ENCODE data around the gene TBC1D9B.
A peak's percentile ranks its signal among the peaks of the same experiment; 100 is the strongest.
"Not testable (repeated sequence)": the region's sequence is repeated elsewhere in the genome, so short reads cannot be mapped to it uniquely, and the experiment has no call there.

The TBC1D9B gene

DNA sequence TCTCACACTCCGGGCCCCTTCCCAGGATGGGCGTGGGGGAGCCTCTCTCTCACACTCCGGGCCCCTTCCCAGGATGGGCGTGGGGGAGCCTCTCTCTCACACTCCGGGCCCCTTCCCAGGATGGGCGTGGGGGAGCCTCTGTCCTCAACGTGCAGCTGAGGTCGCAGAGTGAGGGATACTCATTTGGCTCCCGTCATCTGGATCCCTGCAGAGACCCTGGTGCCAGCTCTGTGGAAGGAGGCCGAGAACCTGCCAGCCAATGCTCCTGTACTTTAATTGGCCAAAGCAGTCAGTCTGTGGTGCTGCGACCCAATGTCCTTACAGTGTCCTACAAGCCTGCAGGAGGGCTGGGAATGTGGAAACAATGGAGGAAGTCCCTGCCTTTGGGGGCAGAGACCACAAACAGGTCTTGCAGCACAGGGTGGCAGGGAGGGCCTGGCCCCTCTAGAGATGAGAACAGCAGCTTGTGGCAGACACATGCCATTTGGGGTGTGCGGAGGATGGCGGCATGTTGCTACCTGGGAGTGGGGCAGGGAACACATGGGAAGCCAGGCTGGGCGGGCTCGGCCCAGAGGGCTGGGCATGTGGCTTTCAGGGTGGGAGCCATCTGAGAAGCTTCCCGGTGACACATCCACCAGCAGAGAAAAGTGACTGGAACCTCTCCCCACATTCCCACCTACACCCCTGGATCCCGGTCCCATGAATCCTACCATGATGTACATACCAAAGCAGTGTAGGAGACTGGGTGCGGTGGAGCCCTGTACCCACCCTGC, 35.5 kb downstream of the TBC1D9B start:
- DNase-seq (ENCODE audit: low read depth, low spot score) = no peak
- H3K27ac ChIP-seq = no peak overlapping the region

DNA sequence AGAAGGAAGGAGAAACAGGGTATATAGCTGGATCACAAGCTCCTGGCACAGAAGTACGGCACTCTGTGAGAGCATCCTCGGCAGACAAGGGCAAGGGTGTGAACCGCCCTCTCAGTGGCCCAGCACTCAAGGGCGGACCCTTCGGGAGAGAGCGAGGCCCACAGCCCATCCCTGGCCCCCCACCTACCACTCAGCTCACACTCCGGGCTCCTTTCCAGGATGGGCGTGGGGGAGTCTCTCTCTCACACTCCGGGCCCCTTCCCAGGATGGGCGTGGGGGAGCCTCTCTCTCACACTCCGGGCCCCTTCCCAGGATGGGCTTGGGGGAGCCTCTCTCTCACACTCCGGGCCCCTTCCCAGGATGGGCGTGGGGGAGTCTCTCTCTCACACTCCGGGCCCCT, 36.2 kb downstream of the TBC1D9B start:
- H3K27ac ChIP-seq; DNase-seq (ENCODE audit: low read depth, low spot score): not testable (repeated sequence)

DNA sequence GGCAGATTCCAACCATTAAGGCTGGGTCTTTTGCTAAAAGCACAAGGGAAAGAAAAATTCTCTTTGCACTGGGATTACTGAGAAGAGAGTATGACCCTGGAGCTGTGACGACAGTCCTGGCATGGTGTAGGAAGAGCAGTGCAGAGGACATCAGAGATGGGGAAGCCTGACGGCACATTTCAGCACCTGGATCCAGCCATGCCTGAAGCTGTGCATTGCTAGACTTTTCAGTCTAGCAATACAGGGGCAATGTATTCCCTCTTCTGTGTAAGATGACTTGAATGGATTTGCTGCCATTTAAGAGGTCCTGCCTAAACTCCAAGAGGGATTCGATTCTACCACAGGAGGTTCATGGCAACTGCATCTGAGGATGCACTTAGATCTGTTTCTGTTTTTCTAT, 36.7 kb downstream of the TBC1D9B start:
- no peak overlapping the region for H3K27ac ChIP-seq
- no peak for DNase-seq (ENCODE audit: low read depth, low spot score)

DNA sequence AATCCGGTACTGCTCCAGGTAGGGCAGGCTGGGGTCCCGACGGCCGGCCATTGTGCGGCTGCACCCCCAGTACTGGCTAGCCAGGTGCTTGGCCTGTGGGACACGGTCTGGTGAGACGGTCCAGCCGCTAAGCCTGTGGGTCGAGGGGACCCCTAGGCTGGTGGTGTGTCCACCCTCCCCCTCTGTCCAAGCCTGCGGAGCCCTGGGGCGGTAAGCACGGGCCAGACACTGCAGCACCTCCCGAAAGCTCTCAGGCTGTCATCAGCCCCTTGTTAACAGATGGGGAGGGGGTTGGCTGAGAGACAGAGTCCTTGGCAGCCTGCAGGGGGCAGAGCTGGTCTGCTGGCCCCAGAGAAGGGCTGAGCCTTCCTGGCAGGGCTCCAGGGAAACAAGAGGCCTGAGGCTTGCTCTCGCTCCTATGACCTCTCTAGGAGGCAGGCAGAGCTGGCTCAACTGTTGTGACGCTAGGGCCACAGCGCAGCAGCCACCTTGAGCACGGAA, 37.2 kb downstream of the TBC1D9B start:
- no peak overlapping the region for H3K27ac ChIP-seq
- DNase-seq (ENCODE audit: low read depth, low spot score) = no peak

DNA sequence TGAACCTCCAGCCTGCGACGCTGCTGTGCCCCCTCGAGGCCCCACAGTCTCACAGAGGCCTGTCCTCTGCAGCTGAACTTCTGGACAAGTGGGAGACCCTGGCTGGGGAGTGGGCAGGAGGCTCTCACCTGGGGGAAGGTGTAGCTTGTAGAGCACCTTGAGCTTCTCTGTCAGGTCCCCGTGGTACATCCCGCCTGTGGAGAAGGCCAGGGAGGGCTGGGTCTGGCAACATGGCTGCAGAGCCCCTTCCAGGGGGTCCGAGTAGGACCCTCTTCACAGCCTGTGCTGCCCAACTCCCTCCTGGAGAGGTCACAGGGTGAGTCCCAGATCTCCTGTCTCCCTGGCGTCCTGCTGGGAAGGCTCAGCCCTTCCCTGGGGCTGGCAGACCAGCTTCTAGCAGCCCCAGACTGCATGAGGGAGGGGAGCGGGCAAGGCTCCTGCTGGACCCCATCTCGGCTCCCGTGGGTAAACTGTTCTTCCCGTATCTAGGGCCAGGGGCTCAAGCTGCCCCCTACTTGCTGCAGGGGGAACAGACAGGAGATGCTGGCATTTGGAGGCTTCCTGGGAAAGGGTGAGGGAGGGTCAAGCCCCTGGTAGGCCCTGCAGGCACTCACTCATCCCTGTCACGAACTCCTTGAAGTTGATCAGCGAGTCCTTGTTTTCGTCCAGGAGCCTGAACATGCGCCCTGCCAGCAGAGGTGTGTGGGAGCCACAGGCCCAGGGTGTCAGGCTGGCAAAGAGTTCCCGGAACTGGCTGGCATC, 37.9 kb downstream of the TBC1D9B start:
- DNase-seq (ENCODE audit: low read depth, low spot score) = no peak
- H3K27ac ChIP-seq = no peak overlapping the region

DNA sequence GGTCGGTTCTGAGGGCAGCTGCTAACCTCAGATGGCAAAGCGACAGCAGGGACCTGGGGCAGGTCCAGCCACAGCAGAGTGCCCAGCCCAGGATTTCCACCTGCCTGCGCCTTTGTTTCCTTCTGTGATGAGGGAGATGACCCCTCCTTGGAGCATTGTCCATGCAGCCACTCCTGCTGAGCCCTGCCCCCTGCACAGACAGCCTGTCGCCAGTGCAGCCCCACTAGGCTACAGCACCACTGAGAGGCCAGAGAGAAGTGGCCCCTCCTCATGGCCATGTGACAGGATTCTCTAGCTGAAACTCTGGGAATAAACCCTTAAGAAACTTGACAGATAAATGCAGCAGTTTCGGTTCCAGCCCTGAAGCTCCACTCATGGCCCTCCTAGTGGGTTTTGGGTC, 38.6 kb downstream of the TBC1D9B start:
- no peak for DNase-seq (ENCODE audit: low read depth, low spot score)

DNA sequence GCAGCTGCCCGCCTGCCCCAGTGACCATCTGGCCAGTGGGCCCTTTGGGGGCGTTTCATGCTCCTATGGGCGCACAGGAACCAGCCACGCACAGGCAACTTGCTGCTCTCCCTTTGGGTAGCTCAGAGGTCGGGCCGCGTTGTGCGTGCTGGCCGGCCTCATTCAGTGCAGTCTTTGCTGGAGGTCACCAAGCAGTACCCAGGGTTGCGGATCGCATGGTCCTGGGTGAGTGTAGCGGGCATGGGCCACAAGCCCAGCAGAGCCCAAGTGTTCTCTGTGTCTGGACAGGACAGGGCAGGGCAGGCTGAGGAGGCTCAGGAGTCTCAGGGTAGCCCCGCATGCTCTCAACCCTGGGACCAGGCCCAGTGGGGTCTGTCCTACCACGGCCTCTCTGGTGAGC, 39.2 kb downstream of the TBC1D9B start:
- H3K27ac ChIP-seq = no peak overlapping the region
- no peak for DNase-seq (ENCODE audit: low read depth, low spot score)

More for the DNA sequence above, 38.6 kb downstream of the TBC1D9B start:
- H3K27ac ChIP-seq = no peak overlapping the region

DNA sequence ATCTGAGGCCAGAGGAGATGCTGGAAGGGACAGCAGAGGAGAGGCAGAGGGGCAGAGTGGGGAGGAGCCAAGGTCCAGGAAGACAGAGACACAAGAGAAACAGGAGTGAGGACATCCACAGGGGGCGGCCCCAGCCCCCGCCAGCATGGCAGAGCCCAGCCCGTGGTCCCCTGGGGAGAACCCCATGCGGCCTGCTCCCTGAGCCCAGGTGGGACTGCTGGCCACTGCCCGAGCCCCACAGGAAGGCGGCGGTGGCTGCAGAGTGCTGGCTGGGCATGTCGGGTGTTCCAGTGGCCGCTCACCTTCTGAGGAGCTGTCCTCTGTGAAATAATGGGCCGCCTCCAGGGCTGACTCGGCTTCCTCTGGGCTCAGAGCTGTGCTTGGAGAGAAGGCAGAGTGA, 40.2 kb downstream of the TBC1D9B start:
- H3K27ac ChIP-seq = no peak overlapping the region

DNA sequence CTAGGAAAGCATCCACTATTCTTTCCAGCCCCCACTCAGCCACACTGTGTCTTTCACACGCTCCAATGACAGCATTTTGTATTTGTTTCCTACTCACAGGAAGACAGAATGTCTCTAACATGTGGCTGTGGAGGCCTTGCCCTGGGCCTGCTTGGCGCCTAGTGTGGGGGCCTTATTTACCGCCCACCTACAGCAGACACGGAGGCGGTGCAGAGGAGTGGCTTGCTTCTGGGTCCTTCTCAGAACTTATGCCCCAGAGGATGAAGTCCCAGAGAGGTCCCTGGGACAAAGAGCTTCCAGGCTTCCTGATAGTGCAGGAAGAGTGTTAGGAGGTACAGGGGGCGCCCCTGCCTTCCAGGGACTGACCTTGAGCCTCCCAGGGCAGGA, 40.6 kb downstream of the TBC1D9B start:
- DNase-seq (ENCODE audit: low read depth, low spot score) = no peak
- H3K27ac ChIP-seq = no peak overlapping the region

More for the DNA sequence above, 40.2 kb downstream of the TBC1D9B start:
- DNase-seq (ENCODE audit: low read depth, low spot score) = no peak

DNA sequence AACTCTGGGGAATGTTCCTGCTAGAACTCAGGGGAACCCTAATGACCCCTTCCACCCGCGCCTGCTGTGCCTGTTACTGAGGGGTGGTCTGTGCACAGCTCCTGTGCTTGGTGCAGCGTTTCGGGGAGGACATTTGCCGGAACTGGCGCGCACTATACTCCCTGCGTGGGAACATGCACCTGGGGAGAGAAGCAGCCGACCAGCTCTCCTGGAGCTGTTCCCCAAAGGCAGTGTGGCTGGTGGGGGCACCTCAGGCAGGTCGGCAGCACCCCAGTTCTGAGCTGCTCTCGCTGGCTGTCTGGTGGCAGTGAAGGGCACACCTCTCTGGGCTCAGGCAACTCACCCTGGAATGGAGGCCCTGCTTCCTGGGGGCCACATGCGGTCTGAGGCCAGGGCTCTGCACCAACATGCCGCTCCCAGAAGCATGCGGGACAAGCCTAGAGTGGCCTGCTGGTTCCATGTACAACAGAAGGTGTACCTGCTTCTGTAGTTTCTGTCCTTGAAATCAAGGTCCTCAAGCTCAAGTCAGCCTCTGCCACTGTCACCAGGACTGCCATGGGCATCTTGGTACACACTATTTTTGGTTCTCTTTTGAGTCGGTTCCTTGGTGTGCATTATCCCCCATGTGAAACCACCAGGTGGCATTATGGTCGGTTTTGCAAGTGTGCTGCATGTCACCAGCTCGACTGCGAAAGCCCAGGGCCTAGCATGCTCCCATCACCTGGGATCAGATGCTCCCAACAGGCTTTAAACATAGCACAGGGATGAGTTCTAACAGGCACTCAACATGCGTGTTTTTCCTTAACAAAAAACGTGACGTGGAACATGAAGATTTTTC, 41.2 kb downstream of the TBC1D9B start:
- DNase-seq (ENCODE audit: low read depth, low spot score) = no peak
- peak overlapping the region; percentile 1 for H3K27ac ChIP-seq

DNA sequence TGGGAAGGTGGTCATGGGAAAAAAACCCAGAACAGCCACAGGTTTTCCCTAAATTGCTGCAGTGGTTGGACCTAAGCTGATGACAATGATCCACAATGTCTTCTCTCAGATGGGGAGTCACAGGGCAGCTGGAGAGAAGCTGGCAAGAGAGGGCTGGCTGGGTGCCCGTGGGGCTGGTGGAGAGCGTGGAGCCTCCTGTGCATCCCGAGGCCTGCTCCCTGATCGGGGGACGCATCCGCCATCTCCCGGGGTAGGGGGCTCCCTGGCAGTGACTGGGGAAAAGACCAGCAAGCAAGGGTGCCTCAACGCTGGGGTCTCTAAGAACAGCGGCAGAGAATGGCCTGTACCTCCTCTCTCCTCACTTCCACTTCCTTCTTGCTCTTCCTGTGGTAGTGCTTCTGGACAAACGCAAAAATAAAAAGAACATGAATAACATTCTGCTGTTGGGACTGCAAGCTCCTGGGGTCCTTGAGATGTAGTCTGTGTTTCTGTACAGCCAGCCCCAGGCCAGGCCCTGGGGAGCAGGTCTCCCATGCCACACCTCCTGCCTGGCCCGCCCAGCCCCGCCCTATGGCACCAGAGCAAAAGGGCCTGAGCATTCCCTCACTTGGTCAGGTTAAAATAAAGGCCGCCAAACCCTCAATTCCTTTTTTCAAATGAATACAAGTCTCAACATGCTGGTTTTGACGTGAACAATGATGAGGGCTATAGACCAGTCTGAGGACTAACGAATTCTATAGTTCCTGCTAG, 42.0 kb downstream of the TBC1D9B start:
- no peak for DNase-seq (ENCODE audit: low read depth, low spot score)
- H3K27ac ChIP-seq = peak overlapping the region; percentile 1

DNA sequence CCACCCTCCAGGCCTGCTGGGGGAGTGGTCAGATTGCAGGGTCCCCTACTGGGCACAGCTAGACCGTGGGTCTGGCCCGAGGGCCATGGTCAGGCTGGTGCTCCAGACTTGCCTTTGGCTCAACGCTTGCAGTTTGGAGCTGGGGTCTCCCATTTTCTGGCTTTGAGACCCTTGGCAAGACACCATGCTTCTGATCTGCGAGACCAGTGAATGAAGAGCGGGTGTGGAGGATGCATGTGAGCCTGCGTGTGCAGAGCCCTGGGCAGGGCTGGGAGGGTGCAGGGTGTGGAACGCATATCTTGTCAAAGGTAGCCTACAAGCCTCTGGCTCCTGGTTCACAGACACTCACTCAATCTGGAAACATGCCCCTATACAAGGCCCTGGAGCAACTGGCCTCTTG, 43.0 kb downstream of the TBC1D9B start:
- H3K27ac ChIP-seq = no peak overlapping the region
- no peak for DNase-seq (ENCODE audit: low read depth, low spot score)

DNA sequence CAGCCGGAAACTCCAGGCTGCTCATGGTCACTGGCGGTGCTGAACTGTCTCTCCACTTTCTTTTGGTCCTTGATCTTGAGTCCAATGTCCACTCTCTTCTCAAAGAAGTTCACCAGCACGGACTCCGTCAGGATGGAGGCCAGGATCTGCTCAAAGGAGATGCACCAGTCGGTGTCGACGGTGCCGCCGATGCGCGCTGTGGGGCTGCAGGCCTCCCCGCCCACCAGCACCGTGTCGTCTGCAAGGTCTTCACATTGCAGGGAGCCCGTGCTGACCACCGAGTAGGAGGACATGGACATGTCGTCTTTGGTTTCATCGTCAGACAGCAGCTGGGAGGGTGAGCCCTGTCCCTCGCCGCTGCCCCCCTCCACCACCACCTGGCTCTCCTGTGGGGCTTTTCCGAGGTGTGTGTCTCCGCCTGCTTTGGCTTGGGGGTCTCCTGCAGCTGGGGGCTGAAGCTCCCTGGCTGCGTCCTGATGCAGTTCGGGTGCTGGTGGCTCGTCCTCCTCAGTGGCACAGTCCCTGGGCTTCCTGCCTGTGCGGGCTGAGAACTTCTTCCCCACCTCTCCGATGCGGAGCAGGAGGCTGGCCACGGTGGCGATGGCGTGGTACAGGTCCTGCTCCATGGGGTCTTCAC, 44.1 kb downstream of the TBC1D9B start:
- DNase-seq (ENCODE audit: low read depth, low spot score) = no peak
- H3K27ac ChIP-seq = no peak overlapping the region

DNA sequence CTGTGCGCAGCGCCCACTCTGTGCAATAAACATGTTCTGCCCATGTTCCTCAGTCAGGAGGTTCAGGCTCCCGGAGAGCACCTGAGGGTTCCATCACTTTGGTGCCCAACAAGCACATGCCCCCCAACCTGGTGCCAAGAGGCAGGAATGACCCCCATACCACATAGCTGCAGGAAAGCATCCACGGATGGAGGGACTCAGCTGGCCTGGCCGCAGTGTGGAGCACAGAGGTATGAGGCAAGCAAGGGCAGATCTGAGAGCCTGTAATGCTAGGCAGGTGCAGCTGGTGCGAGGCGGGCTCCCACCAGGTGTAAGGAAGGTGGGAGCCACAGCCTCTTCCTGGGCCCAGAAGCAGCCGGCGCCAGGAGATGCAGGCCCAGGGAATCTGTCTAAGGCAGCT, 44.8 kb downstream of the TBC1D9B start:
- no peak overlapping the region for H3K27ac ChIP-seq
- DNase-seq (ENCODE audit: low read depth, low spot score) = no peak

DNA sequence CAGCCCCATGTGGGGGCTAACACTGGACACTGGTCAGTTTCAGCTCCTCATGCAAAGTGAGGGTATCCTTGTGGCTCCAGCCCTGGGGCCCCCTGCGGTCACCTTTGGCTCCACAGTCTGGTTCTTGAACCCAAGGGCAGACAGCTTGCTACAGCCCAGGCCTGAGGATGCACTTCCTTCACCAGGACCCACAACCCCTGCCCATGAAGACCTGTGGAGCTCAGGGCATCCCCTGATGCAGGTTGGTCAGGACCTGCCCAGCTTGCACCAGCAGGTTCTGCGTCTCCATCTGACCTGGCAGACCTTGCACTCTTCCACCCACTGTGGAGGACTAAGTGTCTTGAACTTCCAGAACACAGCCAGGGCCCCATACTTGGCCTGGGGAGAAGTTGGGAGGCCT, 45.4 kb downstream of the TBC1D9B start:
- no peak for DNase-seq (ENCODE audit: low read depth, low spot score)
- no peak overlapping the region for H3K27ac ChIP-seq

DNA sequence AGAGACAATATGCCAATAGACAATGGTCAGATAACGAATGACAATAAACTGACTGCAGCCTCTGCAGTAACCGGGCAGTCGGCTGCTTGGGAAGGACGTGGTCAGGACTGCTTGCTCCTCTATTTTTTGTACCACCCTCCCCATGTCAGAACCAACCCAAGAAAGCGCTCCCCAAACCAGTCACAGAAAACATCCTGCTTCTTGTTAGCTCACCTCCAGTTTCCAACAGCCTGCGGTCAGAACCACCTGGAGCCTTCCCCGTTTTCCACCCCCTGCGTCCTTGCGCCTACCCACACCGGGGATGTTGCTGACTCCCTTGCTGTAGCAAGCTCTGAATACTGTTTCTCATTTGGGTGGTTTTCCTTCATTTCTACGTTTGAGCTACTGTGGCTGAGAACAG, 47.4 kb downstream of the TBC1D9B start:
- no peak overlapping the region for H3K27ac ChIP-seq
- DNase-seq (ENCODE audit: low read depth, low spot score) = no peak

DNA sequence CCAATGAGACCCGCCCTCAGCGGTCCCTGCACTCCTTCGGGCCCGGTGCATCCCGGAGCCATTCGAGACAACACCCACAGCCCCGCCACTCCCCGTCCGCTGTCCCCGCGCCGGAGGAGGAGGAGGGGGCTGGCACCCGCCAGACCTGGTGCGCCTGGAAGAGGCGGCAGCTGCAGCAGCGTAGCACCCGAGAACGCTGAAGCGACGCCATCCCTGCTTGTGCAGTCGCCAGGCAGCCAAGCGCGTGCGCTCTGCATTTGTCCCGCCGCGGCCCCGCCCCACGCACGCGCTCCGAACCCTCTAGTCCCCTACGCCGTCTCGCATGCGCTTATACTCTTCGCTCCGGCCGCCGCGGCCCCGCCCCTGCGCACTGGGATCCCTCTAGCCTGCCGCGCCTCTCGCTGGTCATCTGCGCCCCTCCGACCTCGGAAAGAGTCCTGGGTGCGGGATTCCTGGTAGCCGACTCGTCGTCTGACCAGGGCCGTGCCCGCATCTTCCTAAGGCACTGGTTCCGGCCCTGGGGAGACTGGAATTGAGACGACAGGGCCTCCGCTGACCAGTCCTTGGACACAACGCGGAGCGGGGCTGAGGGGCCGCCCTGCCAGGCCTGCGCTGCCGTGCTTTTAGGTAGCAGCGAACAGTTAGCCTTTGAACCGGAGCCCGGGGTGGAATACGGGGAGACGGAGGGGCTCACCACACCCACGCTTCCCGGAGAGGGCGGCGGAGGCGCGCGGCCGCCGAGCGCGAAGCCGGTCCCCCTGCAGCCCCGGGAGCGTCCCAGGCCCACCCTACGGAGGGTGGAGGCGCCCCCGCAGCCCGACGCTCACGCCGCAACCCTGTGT, 48.9 kb downstream of the TBC1D9B start, which contains the start of gene MRNIP:
Gene MRNIP, minus strand, starts transcription at position 232 of the 842 bp plus-strand sequence. Its CDS starts 21 bp downstream, at position 211.
- DNase-seq (ENCODE audit: low read depth, low spot score) = peak; percentile 65
- peak within 1 kb of the TSS; percentile 55 for H3K27ac ChIP-seq

DNA sequence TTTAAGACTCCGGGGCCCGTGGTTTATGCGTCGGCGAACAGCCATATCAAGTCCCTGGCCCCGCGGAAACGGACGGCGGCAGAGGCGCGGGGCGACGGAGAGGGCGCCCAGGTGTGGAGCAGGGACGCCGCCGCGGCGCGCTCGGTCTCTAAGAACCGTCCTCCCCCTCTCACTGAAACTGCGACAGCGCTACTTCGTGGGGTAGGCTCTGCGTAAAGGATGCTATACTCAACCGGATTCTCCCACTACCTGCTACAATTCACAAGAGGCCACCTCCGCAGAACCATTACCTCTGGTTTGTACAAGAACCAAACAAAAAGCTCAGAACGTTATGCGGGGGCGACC, 49.5 kb downstream of the TBC1D9B start:
- DNase-seq (ENCODE audit: low read depth, low spot score) = no peak
- H3K27ac ChIP-seq = peak overlapping the region; percentile 55

DNA sequence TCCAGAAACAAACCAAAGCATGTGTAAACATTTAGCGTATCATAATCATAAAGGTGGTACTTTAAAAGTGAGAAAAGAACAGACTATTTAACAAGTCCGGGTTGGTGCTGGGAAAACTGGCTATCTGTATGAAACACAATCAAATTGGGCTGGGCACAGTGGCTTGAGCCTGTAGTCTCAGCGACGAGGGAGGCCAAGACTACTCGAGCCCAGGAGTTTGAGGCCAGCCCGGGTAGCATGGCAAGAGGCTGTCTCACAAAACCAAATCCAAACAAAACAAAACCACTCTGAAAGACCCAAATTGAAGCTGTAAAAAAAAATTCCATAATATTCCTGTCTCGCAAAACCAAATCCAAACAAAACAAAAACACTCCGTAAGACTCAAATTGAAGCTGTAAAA, 53.3 kb downstream of the TBC1D9B start:
- no peak overlapping the region for H3K27ac ChIP-seq
- no peak for DNase-seq (ENCODE audit: low read depth, low spot score)

All from epithelial cell of prostate (primary cell).